CD4-positive, alpha-beta T cell treated with Interleukin-15 for 1 hour (primary cell): ENCODE results near the gene ABL1.
"Not testable (repeated sequence)": the region's sequence is repeated elsewhere in the genome, so short reads cannot be mapped to it uniquely, and the experiment has no call there.

Experiments used
- DNase-seq: peaks from one replicate; pipeline ENCODE4 v3.0.0-alpha.2; 2020

Gene ABL1

DNA sequence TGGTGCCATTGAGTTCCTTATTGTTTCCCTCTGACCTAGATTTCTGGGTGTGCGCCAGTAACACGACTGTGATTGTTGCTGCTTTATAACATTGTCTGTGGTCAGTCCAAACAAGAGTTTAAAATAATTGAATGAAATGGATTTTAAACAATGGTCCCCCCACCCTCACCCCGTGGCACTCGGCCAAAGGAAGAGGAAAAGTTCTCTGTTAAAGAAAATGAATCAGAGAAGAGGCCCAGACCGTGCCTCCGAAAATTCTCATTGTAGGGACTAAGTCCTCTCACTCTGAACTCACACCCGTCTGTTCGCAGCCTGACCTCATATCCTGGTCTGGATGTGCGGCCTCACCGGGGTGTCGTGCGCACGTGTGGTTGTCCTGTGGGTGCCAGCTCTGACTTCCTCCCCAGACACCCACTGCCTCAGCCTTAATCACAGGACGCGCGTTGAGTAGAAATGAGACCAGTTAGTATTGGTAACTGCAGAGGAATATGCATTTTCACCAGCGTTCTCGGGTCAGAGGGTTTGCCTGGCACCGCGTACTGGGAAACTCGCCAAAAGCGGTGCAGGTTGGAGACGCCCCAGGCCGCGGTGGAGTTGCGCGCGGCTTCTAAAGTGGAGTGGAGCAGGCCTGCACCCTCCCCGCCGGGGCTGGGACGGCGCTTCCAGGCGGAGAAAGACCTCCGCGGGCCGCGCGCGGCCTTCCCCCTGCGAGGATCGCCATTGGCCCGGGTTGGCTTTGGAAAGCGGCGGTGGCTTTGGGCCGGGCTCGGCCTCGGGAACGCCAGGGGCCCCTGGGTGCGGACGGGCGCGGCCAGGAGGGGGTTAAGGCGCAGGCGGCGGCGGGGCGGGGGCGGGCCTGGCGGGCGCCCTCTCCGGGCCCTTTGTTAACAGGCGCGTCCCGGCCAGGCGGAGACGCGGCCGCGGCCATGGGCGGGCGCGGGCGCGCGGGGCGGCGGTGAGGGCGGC is at the start of gene ABL1:
ABL1 (plus strand) TSS at position 884 of the 966 bp plus-strand sequence. CDS start 193 bp downstream, outside the sequence.
- peak; percentile 76 for DNase-seq

DNA sequence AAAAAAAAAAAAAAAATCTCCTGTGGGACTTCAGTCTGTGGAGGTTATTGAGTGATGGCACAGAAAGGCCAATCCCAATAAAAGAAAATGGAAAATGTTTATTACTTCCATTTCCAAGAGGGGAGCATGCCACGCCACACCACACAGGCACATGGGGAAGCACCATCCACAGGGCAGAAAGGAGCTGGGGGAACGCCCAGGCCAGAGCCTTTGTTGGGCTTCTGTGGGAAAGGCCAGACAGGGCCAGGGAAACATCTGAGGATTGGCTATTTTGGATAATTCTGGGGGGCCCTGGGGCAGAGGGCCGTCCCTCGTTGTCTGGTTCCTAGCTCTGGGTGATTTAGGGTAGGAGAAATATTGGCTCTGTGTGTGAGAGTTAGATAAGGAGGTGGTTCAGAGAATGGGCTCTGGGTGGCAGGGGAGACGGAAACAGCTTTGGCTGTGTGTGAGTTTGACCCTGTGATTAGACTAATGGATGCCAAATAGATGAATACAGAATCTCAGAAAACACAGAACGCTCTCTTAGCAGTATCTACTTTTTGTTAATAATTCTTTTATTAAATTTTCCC is 49.0 kb upstream of the ABL1 start:
- no peak for DNase-seq

DNA sequence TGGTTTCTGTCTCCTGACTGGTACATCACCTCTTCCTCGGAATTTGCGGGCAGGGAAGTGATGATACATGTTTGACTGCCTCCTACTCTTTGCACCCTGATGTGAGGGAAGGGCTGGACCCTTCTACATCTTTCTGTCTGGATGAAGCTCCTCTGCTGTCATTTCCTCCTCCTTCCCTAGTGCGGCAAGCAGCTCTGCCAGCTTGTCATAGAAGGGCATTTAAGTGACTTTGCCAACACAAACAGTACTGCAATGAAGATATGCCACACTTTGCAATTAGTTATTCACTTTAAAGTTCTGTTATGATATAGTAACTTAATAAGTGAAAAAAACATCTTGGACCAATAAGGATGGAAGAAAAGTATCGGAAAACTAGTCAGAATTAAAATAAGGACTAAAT is 48.5 kb upstream of the ABL1 start:
- no peak for DNase-seq

DNA sequence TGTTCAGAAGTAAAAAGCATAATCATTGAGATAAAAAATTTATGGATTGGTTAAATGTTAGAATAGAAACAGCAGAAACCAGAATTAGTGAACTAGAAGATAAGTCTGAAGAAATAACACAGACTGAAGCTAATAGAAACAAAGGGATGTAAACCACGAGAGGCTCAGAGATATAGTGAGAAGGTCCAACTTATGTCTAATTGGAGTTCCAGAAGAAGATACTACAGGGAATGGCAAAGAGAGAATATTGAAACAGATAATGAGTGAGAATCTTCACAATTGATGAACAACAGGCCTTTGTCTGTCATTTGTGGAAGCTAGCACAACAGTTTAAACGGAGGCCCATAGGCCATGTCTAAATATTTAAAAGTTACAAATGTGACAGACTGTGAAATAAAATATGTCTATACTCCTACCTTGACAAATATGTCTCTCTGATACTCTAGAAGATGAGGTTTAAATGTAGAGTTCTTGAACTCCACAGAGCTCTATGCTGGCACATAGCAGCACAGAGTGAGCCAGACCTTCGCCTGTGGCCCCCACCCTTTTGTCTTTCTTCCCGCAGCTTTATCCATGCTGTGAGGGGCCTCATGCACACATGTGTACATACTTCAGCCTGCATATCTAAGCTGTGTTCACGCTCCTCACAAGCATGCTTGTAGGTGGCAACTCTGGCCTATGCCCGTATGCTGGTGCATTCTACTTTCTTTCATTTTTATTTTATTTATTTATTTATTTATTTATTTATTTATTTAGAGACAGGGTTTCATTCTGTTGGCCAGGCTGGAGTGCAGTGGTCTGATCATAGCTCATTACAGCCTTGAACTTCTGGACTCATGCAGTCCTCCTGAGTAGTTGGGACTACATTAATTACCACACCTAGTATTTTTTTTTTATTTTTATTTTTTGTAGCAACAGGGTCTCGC is 45.0 kb upstream of the ABL1 start:
- no peak for DNase-seq

DNA sequence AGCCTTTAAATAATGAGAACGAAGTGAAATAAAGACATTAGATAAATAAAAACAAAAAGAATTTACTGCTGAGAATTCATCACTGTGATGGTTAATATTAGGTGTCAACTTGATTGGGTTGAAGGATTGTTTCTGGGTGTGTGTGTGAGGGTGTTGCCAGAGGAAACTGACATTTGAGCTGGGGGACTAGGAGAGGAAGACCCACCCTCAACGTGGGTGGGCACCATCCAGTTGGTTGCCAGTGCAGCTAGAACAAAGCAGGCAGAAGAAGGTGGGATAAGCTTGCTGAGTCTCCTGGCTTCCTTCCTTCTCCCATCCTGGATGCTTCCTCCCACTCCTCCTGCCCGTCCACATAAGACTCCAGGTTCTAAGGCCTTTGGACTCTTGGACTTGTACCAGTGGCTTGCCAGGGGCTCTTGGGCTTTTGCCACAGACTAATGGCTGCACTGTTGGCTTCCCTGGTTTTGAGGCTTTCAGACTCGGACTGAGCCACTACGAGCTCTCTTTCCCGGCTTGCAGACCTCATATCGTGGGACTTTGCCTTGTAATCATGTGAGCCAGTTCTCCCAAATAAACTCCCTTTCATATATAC is 43.7 kb upstream of the ABL1 start:
- DNase-seq = no peak

DNA sequence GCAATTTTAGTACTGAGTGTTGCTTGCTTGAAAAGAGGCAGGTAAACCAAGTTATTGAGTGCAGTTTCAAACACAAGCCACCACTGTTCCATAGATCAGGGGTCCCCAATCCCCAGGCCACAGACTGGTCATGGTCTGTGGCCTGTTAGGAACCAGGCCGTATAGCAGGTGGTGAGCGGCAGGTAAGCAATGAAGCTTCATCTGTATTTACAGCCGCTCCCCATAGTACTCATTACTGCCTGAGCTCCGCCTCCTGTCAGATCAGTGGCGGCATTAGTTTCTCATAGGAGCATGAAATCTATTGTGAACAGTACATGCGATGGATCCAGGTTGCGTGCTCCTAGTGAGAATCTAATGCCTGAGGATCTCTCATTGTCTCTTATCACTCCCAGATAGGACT is 41.5 kb upstream of the ABL1 start:
- DNase-seq = no peak

DNA sequence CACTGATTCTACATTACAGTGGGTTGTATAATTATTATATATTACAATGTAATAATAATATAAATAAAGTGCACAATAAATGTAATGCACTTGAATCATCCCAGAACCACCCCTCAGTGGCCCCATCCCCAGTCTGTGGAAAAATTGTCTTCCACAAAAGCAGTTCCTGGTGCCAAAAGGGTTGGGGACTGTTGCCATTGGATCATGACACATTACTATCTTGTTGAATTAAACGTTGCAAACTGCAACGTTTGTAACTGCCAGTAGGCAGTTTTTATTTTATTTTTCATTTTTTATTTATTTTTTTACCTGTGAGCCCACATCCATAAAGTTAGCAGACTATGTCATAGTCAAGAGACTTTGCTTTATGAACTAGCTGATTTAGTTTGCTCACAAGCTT is 41.0 kb upstream of the ABL1 start:
- not testable (repeated sequence) for DNase-seq

DNA sequence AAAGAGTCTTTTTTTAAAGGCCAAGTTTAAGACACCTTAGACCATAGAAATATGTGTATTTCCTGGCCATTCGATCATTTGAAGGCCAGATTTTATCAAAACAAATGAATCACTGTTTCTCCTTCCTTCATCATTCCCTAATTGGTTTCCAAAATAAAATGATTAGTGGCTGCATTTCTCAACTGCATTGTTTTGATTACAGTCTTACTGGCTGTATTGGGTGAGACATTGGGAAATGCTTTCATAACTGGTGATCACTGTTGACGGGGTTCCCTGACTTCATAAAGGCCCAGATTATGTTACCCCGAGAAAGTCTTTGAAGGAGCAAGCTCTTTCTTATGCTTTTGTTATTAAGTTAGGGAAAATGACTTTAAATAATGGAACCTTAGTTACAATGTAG is 40.6 kb upstream of the ABL1 start:
- not testable (repeated sequence) for DNase-seq

DNA sequence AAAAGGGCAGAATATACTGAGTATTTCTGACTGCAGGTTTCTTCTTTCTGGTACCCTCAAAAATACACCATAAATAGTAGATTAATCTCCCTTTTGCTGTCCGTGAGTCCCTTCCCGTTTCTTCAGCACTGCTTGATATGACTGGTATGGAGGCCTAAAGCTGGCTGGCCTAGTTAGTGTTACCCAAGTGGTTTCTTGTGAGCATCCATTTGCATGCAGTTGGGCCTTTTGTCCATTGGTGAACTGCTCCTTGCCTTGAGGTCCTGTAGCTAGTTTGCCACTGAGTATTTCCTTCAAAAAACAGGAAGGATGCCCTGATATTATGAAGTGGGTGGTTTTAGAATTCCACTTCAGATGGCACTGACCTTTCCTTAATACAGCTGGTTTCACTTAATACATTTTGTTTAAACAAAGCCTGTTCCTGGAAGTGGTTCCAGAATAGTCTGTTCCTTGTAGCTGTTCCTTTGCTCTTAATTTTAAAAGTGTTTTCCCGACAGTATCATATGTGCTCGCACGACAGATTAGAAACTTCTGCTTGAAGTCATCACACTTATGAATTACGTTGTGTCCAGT is 40.0 kb upstream of the ABL1 start:
- DNase-seq = no peak

DNA sequence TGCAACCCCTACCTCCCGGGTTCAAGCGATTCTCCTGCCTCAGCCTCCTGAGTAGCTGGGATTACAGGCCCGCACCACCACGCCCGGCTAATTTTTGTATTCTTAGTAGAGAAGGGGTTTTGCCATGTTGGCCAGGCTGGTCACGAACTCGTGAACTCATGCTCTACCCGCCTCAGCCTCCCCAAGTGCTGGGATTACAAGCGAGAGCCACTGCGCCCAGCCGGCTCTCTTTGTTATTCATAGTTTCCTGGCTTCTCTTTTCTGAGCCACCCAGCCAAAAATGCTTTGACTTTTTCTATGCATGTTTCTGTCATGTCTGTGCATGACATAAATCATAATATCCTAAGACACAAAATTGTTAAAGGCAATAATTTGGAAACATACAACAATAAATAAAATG is 31.9 kb upstream of the ABL1 start:
- DNase-seq = not testable (repeated sequence)

DNA sequence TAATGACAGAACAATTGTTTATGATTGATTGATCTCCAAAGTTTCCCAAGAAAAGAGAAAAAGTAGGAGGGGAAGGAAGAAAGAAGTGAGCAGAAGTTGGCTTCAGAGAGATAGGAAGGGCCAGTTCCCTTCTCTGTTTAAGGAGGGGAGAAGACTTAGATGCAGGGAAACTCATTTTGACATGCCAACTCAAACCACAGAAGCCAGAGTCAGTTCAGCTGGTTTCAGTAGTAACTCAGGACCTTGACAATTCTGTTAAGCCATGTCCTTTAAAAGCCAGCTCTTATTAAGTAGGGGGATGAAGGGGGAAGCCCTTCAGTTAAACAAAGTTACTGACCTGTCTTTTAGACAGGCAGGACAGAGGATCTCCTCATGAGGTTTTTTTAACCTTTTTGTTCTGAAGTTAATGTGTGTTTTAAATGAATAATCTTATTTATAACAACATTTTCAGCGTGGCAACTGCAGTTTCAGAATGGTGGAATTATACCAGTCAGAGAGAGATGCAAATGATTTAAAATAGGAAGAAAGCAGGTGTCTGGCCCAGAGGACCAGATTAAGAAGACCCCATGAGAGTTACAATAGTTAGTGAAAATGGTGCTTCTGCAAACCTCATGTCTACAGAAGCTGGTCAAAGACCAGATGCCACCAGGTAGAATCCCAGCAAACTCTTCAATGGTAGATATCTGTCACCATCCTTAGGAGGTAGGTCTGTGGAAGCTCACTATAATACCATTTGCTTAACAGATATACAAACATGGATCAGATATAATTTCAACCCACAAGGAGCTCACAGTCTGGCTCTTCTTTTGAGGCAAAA is 29.3 kb upstream of the ABL1 start:
- DNase-seq = no peak

DNA sequence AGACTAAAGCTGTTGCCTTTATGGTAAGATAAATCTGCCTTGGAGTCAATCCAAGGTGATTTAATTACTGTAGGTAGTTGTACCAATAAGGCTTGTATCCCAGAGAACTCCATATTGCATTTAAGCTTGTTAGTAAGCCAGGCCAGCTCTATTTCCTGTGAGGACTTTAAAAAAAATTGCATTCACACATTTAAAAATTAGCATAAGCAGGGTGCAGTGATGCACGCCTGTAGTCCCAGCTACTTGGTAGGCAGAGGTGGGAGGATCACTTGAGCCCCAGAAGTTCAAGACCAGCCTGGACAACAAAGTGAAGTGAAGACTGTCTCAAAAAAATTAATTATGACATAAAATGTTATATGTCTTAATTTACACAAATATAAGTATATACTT is 28.7 kb upstream of the ABL1 start:
- no peak for DNase-seq

DNA sequence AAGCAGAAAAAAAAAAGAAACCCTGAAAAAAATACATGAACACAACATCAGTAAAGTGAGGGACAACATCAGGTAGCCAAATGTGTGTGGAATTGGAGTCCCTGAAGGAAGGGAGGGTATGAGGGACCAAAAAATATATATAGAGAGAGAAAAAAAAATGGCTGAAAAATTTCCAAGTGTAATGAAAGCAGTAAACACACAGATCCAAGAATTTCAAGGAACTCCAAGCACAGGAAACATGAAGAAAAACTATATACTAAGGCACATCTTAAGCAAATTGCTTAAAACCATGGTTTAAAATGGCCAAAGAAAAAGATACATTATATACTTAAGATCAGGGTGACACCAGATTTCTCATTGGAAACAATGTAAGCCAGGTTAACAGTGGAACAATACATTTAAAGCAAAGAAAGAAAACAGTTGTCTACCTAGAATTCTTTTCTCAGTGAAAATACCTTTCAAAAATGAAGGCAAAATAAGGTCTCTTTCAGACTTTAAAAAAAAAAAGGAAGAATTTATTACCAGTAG is 24.4 kb upstream of the ABL1 start:
- no peak for DNase-seq

DNA sequence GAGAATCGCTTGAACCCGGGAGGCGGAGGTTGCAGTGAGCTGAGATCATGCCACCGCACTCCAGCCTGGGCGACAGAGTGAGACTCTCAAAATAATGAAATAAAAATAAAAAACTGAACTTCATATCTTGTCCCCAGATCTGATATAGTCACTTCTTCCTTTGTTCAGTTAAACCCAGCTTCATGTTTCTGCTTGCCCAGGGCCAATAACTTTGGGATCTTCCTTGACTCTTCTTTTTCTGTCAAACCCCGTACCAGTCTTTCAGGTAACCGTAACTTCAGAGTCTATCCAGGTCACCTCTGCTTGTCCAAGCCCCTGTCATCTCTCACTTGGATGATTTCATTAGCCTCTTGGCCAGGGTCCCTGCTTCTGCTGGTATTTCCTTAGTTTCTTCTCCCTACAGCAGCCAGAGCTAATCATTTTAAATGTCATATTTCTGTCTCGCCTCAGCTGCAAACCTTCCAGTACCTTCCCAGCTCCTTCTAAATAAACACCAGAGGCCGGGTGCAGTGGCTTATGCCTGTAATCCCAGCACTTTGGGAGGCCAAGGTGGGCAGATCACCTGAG is 19.7 kb upstream of the ABL1 start:
- no peak for DNase-seq

DNA sequence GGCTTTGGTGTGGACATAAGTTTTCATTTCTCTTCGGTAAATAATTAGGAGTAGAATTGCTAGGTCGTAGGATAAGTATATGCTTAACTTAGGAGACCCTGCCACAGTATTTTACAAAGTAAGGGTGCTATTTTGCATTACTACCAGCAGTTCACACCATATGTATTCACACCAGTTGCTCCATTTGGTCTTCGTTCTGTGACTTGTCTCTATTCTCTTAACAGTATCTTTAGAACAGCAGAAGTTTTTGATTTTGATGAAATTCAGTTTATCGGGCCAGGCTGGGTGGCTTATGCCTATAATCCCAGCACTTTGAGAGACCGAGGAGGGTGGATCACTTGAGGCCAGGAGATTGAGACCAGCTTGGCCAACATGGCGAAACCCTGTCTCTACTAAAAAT is 17.1 kb upstream of the ABL1 start:
- DNase-seq = no peak

DNA sequence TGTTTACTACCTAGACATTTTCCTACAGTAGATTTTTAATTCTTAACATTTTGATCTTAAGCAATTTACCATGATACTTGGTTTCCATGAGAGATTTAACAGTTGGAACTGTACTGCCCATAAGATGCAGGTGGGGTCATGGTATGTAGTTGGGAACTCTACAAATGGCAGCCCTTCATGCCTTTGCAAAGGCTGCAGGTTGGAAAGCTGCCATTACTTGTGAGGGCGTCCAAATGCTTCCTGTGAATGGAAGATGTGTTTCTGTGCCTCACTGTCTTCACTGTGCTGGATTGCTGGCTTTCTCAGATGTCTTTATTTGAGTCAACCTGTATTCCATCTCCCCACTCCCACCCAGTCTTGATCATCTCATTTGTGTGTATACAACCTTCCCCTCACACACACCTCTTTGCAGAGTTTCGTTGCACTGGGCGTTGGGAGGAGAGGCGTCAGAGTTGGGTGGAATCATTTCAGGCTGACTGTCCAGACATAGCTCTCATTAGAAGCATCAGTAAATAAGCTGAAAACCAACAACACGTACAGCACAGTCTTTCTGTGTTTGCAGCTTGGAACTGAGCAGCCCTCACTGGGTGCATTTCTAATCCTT is 14.8 kb upstream of the ABL1 start:
- no peak for DNase-seq

DNA sequence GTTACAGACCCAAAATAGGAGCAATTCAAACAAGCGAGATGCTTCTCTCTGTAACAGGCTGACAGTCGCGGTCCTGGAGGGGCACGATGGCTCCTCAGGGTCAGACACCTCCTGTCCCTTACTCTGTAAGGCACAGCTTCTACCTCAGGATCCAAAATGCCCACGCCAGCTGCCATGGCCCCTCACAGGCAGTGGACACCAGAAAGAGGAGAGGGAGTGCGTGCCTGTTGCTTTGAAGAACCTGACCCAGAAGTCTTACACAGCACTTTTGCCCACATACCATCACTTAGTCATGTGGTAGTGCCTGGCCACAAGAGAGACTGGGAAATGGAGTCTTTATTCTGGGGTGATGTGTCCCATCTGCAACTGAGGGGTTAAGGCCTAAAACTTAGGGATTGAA is 11.6 kb upstream of the ABL1 start:
- no peak for DNase-seq

DNA sequence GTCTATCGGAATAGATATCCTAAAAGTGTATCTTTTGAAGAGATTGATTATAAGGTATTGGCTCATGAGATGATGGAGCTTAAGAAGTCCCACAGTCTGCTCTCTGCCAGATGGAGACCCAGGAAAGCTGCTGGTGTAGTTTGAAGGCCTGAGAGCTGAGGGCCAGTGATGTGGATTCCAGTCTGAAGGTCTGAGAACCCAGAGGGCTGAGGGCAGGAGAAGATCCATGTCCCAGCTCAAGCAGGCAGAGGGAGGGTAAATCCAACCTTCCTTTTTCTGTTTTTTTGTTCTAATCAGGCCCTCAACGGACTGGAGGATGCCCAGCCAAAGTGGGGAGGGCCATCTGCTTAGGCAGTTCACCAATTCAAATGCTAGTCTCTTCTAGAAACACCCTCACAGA is 11.0 kb upstream of the ABL1 start:
- DNase-seq = no peak

DNA sequence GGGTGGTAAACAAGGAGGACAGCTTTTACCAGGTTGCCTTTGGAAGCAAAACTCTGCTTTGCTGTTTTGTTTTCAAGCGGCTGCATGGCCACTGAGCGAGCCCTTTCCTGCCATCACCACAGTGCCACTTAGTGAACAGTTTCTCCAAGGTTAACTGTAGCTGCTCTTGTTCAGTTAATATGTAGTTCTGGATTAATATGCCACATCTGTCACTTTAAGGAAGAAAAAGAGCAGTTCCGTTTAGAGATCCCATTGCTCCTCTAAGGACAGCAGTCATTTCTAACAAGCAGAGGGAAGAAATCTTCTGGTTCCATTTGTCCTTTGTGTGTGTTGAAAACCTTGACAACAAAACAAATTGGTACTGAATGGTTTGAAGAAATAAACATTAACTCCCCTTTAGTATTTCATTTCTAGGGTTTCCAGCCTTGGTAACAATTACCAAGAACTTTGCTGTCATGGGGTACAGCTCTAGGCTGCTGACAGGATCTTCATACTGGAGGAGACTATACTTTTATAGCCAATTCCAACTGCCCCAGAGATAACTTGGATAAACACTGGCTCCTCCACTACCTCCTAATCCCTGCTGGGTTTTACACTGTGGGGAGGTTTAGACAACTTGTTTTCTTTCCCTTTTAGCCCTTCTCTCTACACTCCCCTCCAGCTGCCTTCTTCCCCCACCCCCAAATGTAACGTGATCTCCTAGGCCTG is 10.3 kb upstream of the ABL1 start:
- DNase-seq = no peak

DNA sequence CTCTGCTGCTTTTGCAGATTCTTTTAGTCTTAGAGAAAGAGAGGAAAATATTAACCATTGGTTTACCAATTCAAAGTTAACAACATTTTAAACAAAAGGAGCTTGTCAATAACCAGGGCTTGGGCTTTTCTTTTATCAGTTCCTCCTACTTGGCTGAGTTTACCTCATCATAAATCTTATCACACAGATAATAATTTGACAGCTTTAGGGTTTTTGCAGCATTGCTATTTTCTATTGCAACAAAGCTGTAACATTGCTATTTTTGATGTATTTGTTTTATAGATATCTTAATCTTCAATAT is 9.8 kb upstream of the ABL1 start:
- no peak for DNase-seq
